ENCODE data around the gene VPS18.

GRCh38 chr15:40857601-40858341, 36.5 kb upstream of the VPS18 start:
- TF ChIP-seq, protein P1, sequence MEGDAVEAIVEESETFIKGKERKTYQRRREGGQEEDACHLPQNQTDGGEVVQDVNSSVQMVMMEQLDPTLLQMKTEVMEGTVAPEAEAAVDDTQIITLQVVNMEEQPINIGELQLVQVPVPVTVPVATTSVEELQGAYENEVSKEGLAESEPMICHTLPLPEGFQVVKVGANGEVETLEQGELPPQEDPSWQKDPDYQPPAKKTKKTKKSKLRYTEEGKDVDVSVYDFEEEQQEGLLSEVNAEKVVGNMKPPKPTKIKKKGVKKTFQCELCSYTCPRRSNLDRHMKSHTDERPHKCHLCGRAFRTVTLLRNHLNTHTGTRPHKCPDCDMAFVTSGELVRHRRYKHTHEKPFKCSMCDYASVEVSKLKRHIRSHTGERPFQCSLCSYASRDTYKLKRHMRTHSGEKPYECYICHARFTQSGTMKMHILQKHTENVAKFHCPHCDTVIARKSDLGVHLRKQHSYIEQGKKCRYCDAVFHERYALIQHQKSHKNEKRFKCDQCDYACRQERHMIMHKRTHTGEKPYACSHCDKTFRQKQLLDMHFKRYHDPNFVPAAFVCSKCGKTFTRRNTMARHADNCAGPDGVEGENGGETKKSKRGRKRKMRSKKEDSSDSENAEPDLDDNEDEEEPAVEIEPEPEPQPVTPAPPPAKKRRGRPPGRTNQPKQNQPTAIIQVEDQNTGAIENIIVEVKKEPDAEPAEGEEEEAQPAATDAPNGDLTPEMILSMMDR (IDR thresholded peaks at IDR 0.05), result peak; percentile 81 to 98
- TF ChIP-seq EP300 (IDR thresholded peaks at IDR 0.05), result no peak
- peak in 1 of 3 donors; percentile 32 for TF ChIP-seq POLR2AphosphoS5 (IDR thresholded peaks at IDR 0.05)
